ENCODE results near the gene GATA5. TPM values are rescaled to one million over a fixed set of nuclear protein-coding genes. Genes with fewer than 3 reads are reported as not detected.

Gene GATA5
- total and polyA plus RNA-seq, 4 donors: 0.49 to 15.2 (median 1.3) TPM

- Histone ChIP-seq H3K36me3 (ENCODE audit: control insufficient read depth in 4 of 4, insufficient read depth in 4 of 4, low read length in 4 of 4) (no peaks in the 10 kb centered on the region), H3K4me1 (ENCODE audit: control insufficient read depth in 5 of 5, insufficient read depth in 5 of 5, low read length in 5 of 5) (peaks cover 0 to 9% (median 0%) of the 10 kb centered on the region in 5 donors), H3K9me3 (ENCODE audit: control insufficient read depth in 4 of 4, insufficient read depth in 3 of 4, low read length in 3 of 4) (peaks cover 0 to 2% (median 0%) of the 10 kb centered on the region in 4 donors), H3K9ac (ENCODE audit: insufficient read depth in 1 of 2, low read length in 2 of 2) (no peak overlapping the region), H3K27ac (ENCODE audit: low read depth in 1 of 2, low read length in 1 of 2) (peak overlapping the region in 1 of 2 donors; percentile 2), H3K27me3 (ENCODE audit: control insufficient read depth in 3 of 3, insufficient read depth in 3 of 3, low read length in 2 of 3) (peaks cover 0 to 16% (median 4%) of the 10 kb centered on the region in 3 donors), H3K4me3 (no peak overlapping the region)
- no peak for TF ChIP-seq CTCF (IDR thresholded peaks at IDR 0.05; ENCODE audit: control extremely low read depth, extremely low read depth)
- DNase-seq (no peak), ATAC-seq (ENCODE audit: insufficient read depth, low FRiP score) (no peak)
- 40 to 48% methylated on average over 24 of the region's 24 CpGs for whole genome bisulfite sequencing, 2 donors
These were observed 36.3 kb upstream of the GATA5 start for GRCh38 chr20:62511915-62512610.

GRCh38 chr20:62511300-62511914 lies 35.6 kb upstream of the GATA5 start:
- ATAC-seq (ENCODE audit: insufficient read depth, low FRiP score) (no peak), DNase-seq (no peak)
- TF ChIP-seq CTCF (IDR thresholded peaks at IDR 0.05; ENCODE audit: control extremely low read depth, extremely low read depth): no peak
- Histone ChIP-seq H3K27ac (ENCODE audit: low read depth in 1 of 2, low read length in 1 of 2) (no peak overlapping the region), H3K27me3 (ENCODE audit: control insufficient read depth in 3 of 3, insufficient read depth in 3 of 3, low read length in 2 of 3) (peaks cover 0 to 16% (median 0%) of the 10 kb centered on the region in 3 donors), H3K4me1 (ENCODE audit: control insufficient read depth in 5 of 5, insufficient read depth in 5 of 5, low read length in 5 of 5) (peaks cover 0 to 9% (median 0%) of the 10 kb centered on the region in 5 donors), H3K9ac (ENCODE audit: insufficient read depth in 1 of 2, low read length in 2 of 2) (no peak overlapping the region), H3K4me3 (no peak overlapping the region), H3K9me3 (ENCODE audit: control insufficient read depth in 4 of 4, insufficient read depth in 3 of 4, low read length in 3 of 4) (peaks cover 0 to 2% (median 0%) of the 10 kb centered on the region in 4 donors), H3K36me3 (ENCODE audit: control insufficient read depth in 4 of 4, insufficient read depth in 4 of 4, low read length in 4 of 4) (no peaks in the 10 kb centered on the region)
- 71 to 81% methylated on average over 8 of the region's 8 CpGs for WGBS, 2 donors

GRCh38 chr20:62508641-62509051 lies 32.9 kb upstream of the GATA5 start:
- DNase-seq: no peak
- no peaks in the 10 kb centered on the region for H3K36me3 ChIP-seq (ENCODE audit: control insufficient read depth in 4 of 4, insufficient read depth in 4 of 4, low read length in 4 of 4)
- ATAC-seq (ENCODE audit: insufficient read depth, low FRiP score): no peak
- H3K27me3 ChIP-seq (ENCODE audit: control insufficient read depth in 3 of 3, insufficient read depth in 3 of 3, low read length in 2 of 3): peaks cover 0 to 14% (median 0%) of the 10 kb centered on the region in 3 donors
- no peak for TF ChIP-seq CTCF (IDR thresholded peaks at IDR 0.05; ENCODE audit: control extremely low read depth, extremely low read depth)
- peaks cover 0 to 6% (median 0%) of the 10 kb centered on the region in 5 donors for H3K4me1 ChIP-seq (ENCODE audit: control insufficient read depth in 5 of 5, insufficient read depth in 5 of 5, low read length in 5 of 5)
- H3K9ac ChIP-seq (ENCODE audit: insufficient read depth in 1 of 2, low read length in 2 of 2): no peak overlapping the region
- peaks cover 0 to 5% (median 0%) of the 10 kb centered on the region in 4 donors for H3K9me3 ChIP-seq (ENCODE audit: control insufficient read depth in 4 of 4, insufficient read depth in 3 of 4, low read length in 3 of 4)
- 78 to 91% methylated on average over 6 of the region's 6 CpGs for WGBS, 2 donors
- no peak overlapping the region for H3K4me3 ChIP-seq
- H3K27ac ChIP-seq (ENCODE audit: low read depth in 1 of 2, low read length in 1 of 2): no peak overlapping the region
